HG03196 (cell line): Measurements from ENCODE around the gene GUCY1A2.

ENCODE experiments used
- ATAC-seq: cut with Tn5 transposase; IDR thresholded peaks from one replicate; pipeline ENCODE4 v1.9.1; 2021; ENCODE audit not compliant: unreplicated experiment

The GUCY1A2 gene

DNA sequence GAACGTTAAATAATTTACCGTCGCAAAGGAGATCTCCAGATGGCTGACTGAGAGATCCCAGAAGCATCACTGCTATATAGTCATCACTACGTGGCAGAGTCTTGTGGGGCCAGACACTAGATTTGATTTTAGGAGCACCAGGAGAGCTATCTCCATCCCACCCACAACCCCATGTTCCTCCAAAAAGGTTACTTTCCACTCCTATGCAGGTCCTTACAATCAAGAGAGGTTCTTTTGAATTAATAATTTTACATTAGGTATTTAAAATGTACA lies 19.4 kb downstream of the GUCY1A2 start:
- no peak for ATAC-seq

DNA sequence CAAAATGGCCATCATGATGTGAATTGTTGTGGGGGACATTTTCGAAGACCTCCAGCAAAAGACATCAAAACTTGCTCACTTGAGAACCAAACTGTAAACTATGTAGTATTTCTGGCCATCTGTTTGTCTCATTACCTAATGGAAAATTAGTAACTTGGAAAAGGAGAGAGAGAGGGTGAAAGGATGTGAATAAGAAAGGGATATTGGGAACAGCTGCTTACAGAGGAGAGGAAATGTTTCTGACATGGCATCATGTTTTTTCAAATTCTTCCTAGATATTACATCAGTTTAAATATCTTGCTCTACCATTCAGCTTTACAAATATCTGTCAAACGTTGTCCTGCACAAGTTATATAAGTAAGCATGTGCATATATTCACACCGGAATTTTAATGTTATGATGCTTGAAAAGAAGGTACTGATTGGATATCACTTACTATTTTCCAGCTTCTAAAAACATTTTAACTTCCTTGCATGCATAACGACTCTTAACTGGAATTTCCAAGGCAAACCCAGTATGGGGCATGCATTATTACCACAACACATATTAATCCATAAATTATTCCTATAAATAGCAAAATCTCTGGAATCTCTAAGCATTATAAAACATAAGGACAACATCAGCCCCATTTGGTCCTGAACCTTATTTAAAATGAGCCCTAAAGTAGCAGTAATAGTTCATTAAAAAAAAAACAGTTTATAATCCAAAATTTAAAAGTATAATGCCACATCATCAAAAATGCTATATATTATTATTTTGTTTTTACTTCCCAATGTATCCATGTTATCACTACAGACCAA lies 20.0 kb downstream of the GUCY1A2 start:
- no peak for ATAC-seq

DNA sequence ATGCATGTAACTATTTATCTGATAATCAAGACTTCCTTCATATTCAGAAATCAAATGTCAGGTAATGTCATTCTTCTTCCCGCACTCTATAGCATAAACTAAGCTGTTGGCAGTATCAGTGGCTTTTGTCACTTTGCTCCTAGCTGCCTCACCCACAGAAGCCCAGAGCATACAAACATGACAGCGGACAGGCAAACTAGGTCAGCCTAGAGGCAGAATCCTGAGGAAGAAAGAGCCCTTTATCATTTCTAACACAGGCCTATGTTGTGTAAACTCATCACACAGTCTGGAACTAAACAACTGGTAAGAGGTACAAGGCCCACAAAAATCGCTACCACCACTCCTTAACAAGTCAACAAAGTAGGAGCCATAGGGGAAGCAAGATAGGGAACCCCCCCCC lies 21.0 kb downstream of the GUCY1A2 start:
- no peak for ATAC-seq

DNA sequence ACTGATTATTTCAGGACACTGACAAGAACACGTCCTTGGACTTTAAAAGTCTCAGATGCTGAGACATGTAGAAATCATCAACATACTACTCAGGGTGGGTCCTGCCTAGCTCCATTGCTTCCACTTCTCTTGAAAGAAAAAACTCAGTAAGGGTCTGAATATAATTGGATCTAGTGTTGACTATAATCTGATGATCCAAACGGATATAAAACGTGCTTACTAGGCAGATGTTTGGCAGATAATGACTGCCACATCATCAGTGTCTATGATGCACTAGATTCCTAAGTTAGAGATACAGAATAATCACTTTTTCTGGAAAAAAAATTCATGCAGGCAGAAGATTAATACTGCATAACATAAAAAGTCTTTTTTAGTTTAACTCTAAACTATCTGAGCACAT lies 21.6 kb downstream of the GUCY1A2 start:
- no peak for ATAC-seq

DNA sequence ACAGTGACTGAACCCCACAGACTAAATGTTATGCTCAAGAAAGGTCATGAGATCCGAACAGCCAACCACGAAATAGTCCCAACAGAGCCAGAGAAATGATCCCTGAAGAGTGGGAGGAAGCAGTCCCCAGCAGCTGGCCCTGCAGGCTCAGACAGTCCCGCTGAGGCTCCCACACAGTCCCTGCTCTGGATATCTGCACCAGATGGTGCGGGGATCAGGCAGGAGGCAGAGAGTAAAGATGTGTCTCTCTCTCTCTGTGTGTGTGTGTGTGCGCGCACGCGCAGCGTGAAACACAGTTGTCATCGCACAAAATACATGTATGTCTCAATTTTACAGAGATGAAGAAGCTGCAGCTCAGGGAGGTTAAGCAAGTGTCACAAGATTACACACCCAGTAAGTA lies 27.9 kb downstream of the GUCY1A2 start:
- ATAC-seq = no peak

DNA sequence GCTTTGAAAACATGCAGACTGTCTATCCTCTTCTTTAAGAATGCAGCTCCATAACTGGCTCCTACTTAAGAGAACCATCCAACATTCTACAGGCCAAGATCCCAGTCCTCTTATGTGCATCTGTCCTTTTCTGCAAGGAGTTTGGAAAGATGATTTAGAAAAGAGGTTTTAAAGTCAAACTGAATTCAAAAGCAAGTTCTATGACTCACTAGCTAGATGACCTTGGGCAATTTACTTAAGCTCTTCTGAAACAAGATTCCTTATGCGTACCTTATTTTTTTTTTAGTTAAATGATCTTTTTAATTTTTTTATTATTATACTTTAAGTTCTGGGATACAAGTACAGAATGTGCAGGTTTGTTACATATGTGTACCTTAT lies 29.2 kb downstream of the GUCY1A2 start:
- ATAC-seq = no peak

DNA sequence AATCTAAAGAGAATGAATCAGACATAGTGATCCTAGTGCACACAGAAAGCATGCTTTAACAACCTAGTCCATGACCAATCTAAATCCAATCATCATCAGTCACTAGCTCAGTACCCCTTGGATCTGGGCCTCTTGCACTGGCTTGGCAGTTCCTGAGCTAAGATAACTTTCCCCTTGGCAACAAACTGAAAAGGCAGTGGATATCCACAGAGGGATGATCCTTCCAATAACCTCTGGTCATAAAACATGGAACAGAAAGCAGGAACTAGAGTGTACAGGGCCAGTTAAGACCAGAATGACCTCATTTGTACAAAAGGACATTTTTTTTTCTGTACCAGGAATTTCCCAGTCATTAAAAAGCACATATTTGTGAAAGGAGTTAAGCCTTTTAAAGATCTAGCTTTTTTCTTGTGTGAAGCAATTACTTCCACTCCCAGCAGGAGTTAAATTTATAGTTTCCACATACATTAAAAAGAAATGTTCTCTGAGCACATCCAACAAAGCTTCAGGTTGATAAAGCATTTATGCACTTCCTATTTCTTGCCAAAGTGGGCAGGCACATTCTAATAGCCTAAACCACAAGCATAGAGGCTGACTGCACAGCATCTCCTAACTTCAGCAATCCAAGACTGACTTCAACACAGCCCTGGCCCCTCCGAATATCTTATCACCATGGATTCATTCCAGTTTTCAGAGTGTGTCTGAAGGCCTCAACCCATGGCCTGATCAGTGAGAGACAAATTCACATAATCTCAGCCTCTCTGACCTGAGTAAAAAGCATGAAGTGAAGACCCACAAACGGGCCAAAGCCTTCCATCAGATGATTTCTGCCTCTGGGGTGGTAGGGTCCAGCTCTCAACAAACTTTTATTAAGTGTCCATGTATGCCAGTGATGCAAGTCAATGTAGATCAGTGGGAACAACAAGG lies 29.9 kb downstream of the GUCY1A2 start:
- no peak for ATAC-seq

DNA sequence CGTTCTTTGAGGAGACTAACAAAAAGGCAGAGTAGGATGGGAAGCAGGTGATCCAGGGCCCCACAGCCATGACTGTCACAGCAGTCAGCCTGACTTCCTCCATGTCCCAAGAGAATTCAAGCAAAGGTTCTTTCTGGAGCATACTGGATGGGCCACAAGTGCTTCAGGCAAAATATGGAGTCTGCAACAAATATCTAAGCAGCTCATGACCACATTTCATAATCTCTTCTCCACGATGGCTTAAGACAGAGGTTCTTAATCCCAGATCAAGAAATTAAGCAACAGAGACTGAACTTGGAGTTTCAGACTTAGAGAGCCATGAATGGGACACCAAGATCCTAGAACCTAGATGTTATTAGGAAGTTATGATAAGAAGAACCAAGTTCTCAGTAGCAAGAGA lies 31.6 kb downstream of the GUCY1A2 start:
- ATAC-seq = no peak

DNA sequence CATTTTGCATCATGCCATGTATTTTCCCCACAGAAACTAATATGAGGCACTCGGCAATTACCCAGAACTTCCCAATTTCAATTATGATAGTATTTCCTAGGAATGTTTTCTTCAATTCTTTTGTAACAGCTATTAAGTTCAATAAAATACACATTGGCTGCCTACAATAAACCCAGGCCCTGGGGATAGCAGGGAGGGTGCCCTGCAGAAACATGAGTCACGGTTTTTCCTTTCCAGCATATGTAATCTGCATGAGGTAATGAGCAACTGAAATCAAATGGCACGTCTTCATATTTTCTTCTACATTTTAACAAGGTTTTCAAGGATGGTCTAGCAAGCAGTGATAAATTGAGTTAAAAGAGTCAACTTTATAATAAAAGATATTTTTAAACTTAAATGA lies 32.0 kb downstream of the GUCY1A2 start:
- no peak for ATAC-seq

DNA sequence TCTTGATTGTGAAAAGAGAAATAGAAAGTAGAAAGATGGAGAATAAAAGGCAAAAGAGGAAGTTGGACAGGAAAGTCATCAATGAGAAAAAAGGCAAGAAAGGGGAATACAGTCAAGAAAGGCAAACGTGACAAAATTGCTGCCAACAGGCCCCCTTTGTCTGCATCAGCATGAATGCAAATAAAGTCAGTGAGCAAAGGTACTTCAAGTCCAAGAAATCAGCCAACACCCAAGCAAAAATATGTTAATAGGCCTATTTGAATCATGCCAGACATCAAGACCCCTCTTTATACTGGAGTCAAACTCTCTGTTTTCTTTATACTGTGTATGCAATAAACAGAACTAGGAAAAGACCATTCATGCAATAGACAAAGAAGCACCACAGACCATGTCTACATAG lies 34.3 kb downstream of the GUCY1A2 start:
- no peak for ATAC-seq

DNA sequence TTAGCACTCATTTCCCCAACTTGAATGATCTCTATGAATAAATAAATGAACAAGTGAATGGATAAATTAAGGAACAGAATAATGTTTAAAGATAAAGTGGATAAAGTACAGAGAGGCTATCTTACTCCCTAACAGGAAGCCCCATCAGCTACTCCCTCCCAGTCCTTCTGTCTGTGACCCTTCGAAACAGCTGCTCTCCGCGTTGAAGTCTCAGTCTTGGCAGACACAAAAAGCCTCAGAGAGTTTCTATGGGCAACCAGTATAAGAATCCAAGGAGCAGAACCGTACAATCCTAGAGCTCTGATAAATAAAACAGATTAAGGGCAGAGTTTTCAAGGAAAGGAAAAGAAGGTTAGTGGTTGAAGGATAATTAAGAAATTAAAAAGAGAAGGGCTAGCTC lies 35.0 kb downstream of the GUCY1A2 start:
- no peak for ATAC-seq

DNA sequence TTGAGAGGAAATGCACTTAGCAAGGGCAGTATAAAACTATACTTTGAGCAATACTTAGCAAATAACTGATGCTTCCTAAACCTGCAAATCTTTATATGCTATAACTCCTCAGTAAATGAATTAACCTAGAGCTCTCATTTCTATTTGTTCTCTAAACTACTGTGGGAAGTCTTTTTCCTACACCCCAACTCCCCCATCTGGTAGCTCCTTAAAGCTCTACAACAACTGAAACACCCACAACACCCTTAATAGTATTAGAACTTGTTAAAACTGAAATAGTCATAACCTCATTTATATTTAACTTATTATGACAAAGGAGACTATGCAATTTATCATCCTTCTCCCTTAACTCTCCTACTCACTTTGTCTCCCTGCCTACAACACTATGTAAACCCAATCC lies 43.4 kb downstream of the GUCY1A2 start:
- no peak for ATAC-seq

DNA sequence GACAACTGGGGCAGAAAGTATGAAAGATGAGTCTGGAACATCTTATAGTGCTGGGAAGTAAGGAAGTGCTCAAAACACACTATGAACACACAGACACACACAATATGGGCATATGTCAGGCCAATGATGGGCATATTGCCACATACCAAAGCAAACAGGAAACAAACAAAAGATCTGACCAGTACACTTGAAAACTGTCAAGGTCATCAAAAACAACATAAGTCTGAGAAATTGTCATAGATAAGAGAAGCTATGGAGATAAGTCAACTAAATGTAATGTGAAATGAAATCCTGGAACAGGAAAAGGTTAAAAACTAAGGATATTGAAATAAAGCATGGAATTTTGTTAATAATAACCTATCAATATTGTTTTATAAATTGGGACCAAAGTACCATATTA lies 46.4 kb downstream of the GUCY1A2 start:
- no peak for ATAC-seq

DNA sequence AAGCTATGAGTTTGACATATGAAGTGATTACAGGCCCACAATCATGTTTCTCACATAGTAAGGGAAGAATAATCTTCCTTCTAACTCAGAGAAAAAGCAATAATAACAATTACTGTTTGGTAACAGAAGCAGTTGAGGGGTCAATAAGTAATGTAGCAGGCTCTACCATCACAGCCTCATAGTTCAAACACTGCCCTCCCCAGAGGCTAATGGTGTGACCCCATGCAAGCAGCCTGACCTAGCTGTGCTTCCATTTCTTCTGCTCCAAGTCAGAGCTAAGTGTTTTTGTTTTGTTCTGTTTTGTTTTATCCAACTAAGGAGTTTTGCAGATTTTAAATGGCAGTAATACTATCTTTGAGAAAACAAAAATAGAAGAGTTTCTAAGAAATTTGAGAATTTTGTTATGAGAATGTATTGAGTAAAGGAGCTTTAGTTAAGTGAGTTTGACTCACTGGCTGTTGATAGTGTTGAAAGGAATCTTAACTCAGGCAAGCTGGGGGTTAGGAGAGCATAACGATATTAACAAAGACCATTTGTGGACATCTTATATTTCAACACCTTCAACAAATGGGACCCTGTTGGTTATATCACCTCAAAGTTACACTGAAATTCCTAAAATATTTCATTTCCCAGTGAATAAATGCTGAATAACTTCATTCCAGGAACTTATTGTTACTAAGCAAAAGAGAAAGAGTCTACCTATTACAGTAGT lies 48.5 kb downstream of the GUCY1A2 start:
- ATAC-seq = no peak

DNA sequence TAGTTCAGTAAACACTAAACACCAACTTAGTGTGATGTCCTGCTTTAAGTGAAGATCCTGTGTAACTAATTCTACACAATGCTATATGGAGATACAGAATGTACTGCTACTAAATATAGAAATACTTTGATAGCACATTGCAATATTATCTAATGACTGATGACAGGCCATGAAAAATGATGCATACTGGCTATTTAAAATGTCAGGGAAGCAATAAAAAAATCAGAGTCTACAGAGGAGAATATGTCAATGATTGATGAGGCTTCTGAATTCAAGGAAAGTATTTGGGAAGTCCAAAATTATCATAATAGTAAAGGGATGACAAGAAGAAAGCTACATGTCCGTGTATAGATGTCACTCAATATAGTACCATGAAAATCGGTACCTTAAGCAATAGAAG lies 55.3 kb downstream of the GUCY1A2 start:
- no peak for ATAC-seq

DNA sequence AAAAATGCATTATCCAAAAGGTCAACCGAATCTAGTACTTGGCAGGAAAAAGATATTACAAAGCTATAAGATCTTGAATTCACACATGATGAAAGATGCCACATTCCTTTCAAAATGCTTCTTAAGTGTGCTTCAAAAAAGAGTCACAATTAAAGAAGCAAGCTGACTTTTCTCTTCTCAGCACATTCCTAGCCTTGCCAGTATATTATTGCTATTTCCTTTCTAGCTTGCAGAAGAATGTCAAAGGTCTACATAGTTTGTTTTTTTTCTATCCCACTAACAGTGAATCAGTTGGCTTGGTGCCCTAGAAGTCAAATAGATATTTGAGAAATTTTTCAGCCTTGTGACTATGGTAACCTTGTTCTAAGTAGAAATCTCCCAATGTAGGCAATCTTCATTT lies 56.8 kb downstream of the GUCY1A2 start:
- no peak for ATAC-seq

DNA sequence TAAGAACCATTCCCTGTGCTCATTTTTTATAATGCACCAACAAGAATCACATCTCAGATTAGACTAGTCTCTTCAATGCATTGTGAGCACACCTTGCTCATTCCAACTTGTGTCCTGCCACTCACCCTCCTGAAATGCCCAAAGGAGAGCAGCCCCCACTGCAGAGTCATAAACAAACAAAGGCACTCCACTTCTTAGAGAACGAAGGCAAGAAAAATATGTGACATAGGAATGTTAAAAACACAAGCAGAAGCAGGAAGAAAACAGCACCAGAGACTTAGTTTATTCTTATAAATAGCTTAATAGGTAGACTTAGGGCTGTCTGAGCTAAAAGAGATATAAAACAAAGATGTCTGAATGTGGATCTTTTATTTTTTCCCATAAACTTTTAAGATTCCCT lies 57.2 kb downstream of the GUCY1A2 start:
- no peak for ATAC-seq

DNA sequence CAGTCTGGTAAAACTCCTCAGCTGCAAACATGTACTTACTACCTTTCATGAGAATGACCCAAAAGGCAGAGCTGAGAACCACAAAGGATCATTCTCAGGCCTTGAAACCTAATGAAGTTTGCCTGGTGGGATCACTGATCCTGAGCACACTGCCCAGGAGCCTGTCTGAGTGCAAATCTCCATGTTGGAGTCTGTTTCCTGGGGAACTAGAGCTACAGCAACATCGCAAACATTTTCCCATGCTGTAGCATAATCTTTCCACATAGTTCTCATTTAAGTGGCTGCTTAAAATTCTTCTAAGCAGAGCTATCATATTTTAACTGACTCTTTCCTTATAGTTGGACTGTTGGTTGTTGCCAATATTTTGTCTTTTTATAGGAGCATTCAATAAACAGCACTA lies 58.5 kb downstream of the GUCY1A2 start:
- ATAC-seq = no peak

DNA sequence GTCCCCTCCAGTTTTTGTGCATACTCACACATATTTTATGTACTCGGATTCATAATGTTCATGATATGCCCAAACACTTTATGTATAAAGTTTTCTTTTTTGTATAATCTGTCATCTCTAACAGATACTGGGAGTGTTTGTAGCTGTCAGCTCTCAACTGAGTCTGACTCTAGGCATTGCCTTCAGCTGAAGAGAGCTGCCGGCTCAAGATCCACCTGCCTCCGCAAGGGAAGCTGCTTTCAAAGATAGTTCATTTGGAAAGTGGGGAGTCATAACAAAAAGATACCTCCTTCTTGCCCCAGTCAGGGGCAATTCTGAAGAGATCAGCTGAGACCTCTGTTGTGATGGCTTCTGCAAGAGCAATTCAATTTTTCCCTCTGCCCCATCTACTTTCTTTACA lies 58.9 kb downstream of the GUCY1A2 start:
- no peak for ATAC-seq

DNA sequence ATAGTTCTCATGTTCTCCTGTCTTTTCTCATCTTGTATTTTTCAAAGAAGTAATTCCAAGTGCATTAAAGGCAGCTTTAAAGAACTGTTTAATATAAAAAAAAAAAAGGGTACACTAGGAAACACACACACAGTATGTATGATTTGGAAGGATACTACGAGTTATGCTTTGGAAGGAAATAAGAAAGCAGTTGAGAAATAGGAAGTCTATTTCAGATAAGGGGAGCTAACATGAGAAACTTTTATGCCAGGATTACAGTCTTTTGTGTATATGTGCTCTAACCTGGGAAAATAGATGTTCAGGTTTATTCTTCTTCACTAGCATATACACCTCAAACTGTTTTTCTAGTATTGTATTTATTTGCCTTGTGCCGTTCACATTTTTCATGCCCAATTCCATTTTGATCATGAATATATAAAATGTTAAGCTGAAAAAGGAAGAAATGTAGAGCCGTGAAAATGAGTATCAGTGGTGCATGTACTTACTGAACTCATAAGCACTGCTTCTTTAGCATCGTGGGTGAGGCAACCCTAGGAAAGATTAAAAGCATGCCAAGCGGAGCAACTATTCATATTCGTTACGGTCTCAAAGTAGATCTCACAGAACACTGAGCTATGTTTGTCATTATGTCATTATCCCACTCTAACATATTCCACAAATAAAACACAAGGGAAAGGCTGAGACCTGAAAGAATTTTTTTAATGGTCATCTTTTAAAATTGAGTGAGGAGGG lies 59.6 kb downstream of the GUCY1A2 start:
- ATAC-seq = no peak

DNA sequence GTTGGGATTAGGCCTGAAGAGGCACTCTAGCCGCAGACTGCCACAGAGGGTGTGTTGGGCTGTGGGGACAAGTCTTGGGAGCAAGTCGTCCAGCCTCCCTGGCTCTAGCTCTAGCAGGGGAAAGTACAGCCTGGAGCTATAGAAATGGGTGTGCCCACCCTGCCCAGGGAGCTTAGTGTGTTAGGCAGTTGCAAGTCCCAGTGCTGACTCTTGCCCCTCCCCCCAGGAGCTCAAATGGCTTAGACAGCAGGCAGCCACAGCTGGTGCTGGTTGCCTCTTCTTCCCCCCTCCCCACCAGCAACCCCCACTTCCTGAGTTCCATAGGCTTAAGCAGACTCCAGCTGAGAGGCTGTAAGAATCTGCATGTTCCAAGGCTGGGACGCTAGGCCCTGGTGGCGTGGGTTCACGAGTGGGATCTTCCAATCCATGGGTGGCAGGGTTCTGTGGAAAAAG lies 61.2 kb downstream of the GUCY1A2 start:
- no peak for ATAC-seq
